Activated naive CD8-positive, alpha-beta T cell treated with anti-CD3 and anti-CD28 coated beads for 36 hours (primary cell): Measurements from ENCODE around the gene PNPLA1. TPM values are rescaled to one million over a fixed set of nuclear protein-coding genes. Genes with fewer than 3 reads are reported as not detected.
"Not testable (repeated sequence)": the region's sequence is repeated elsewhere in the genome, so short reads cannot be mapped to it uniquely, and the experiment has no call there.

Source experiments
- DNase-seq: peaks from one replicate; pipeline ENCODE4 v3.0.0; 2021
- H3K27ac Mint-ChIP-seq: one replicate; pipeline ENCODE4 v1.8.0; 2022; ENCODE audit warnings: mild to moderate bottlenecking, moderate library complexity, mixed read lengths
- H3K27me3 Mint-ChIP-seq: one replicate; pipeline ENCODE4 v1.8.0; 2022; ENCODE audit warnings: mild to moderate bottlenecking, mixed read lengths
- H3K36me3 Mint-ChIP-seq: one replicate; pipeline ENCODE4 v1.8.0; 2021; ENCODE audit warnings: mild to moderate bottlenecking, mixed read lengths
- H3K4me1 Mint-ChIP-seq: one replicate; pipeline ENCODE4 v1.8.0; 2021; ENCODE audit warnings: mixed read lengths
- H3K4me3 Mint-ChIP-seq: one replicate; pipeline ENCODE4 v1.8.0; 2022; ENCODE audit warnings: mild to moderate bottlenecking, moderate library complexity, mixed read lengths
- H3K9me3 Mint-ChIP-seq: one replicate; pipeline ENCODE4 v1.8.0; 2022; ENCODE audit warnings: mixed read lengths
- total RNA-seq, 2 experiments: library from RNA; stranded (reverse); gene quantifications; one replicate each; pipeline ENCODE4 v1.2.3, GENCODE V29; 2021

PNPLA1 gene
- total RNA-seq, 2 experiments from 2014 or later: not detected

DNA sequence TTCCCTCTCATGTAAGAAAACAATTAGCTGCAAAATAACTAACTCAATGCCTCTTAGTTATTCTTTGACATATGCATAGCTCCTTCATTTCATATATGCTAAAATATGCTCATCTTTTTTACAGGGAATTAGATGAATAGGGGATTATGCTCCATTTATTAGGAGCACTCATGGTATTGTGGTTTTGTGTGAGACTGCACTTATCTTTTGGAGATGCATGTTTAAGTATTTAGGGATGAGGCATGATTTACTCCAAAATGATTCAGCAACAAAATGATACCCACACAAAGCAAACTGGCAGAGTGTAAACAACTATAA is 58.0 kb downstream of the PNPLA1 start:
- no peak for DNase-seq
- Mint-ChIP-seq H3K4me3 (no peak overlapping the region), H3K27ac (no peak overlapping the region), H3K36me3 (no peaks in the 10 kb centered on the region), H3K27me3 (peaks cover under 1% of the 10 kb centered on the region), H3K4me1 (no peaks in the 10 kb centered on the region), H3K9me3 (no peaks in the 10 kb centered on the region)

DNA sequence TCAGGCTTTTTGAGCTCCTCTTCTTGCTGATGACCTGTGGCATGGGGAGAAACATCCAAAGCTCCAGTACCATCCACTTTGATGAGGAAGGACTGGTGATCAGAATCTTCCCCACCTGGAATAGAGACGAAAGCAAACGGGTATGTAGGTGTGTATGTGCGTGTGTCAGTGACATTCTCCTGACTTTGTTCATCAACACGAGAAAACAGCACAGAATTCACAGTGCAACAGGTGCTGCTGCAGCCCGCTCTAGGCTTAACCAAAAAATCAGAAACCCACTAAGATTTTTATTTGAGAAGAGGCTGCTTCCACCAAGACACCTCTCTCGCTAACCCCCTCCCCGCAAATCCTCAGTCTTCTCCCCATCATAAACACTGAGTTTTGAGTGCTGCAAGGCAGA is 58.7 kb downstream of the PNPLA1 start:
- Mint-ChIP-seq H3K4me3 (no peak overlapping the region), H3K27ac (no peak overlapping the region), H3K27me3 (peaks cover 7% of the 10 kb centered on the region), H3K4me1 (no peaks in the 10 kb centered on the region), H3K36me3 (no peaks in the 10 kb centered on the region), H3K9me3 (no peaks in the 10 kb centered on the region)
- DNase-seq: no peak

DNA sequence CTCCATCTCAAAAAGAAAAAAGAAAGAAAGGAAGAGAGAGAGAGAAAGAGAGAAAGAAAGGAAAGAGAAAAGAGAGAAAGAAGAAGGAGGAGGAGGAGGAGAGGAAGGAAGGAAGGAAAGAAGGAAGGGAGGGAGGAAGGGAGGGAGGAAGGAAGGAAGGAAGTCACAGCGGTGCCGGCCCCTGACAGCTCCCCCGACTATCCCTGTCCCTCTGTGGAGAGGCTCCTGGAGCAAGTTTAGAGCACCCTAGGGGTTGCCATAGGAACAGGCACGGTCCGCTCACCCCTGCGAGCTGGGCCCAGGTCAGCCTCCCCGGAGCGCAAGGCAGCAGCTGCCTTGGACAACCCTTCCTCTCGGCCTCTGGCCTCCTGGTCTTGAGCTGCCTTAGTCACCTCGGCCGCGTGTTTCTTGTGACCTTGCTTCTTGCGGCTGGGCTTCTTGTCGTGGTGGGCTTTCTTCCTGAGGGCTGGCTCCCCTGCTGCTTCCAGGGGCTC is 60.0 kb downstream of the PNPLA1 start:
- H3K9me3 Mint-ChIP-seq: no peaks in the 10 kb centered on the region
- H3K4me3 Mint-ChIP-seq: no peak overlapping the region

DNA sequence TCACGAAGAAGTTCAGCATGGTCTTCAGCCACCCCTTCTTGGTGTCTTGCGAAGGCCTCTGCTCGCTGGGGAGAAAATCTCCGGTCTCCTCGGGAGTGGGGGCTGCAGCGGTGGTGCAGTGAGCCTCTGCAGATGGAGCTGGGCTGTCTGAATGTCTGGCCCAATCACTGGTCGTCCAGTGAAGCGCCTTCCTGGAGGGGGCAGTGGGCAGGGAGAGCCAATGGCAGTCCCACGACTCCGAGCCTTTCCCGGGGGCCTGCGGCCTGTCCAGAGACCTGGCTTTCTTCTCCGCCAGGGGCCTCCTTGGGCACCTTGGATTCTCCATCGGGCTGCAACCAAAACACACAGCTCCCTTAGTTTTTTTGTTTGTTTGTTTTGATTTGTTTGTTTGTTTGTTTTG is 60.5 kb downstream of the PNPLA1 start:
- Mint-ChIP-seq H3K4me1 (no peaks in the 10 kb centered on the region), H3K4me3 (no peak overlapping the region), H3K36me3 (no peaks in the 10 kb centered on the region), H3K9me3 (no peaks in the 10 kb centered on the region), H3K27me3 (peaks cover 23% of the 10 kb centered on the region), H3K27ac (no peak overlapping the region)
- DNase-seq: no peak

More for the DNA sequence above, 60.0 kb downstream of the PNPLA1 start:
- Mint-ChIP-seq H3K27ac (no peak overlapping the region), H3K36me3 (no peaks in the 10 kb centered on the region), H3K4me1 (no peaks in the 10 kb centered on the region), H3K27me3 (peaks cover 17% of the 10 kb centered on the region)
- no peak for DNase-seq

DNA sequence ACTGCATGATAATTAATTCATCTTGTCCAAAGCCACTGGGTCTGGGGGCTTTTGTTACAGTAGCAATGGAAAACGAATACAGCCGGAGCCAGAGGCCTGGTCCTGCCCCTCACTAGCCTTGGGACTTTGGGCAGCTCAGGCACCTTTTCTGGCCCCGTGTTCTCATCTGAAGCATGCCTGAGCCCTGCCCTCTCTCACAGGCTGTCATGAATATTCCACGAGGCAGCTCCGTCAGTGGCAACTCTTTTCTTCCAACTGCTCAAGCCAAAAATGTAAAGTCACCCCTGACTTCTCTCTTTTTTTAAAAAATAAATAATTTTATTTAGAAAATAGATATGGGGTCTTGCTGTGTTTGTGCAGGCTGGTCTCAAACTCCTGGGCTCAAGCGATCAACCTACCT is 61.5 kb downstream of the PNPLA1 start:
- DNase-seq: no peak
- Mint-ChIP-seq H3K27ac (no peak overlapping the region), H3K4me1 (no peaks in the 10 kb centered on the region), H3K27me3 (peaks cover 28% of the 10 kb centered on the region), H3K4me3 (no peak overlapping the region), H3K36me3 (no peaks in the 10 kb centered on the region), H3K9me3 (no peaks in the 10 kb centered on the region)

DNA sequence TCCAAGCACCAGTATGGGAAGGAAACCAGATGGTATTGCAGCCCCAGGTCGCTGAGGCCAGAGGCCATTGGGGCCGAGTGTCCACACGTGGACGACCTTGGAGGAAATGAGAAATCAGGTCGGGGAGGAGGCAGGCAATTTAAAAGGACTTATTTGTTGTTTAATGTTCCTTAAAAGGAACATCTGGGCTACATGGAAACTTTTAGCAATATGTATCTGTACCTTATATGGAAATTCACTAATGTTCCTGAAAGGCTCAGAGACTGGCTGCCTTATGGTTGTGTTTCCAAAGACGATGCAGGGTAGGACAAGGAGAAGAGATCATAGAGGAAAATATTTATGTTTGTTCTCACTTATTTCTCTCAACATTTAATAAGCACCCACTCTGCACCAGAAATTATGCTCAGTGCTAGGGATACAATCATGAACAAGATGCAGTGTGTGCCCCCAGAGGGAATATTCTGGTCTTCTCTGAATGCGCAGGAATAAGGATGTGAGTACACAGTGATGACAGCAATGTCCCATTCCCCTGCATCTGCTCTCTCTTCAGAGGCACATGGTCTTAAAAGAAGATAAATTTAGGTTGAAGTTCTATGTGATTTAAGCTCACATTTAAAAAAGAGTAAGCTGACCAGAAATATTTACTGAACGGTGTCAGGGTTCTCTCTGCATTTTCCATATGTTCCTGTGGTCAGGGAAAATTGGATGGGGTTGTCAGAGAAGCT is 63.5 kb downstream of the PNPLA1 start:
- no peak overlapping the region for H3K4me3 Mint-ChIP-seq
- H3K9me3 Mint-ChIP-seq: no peaks in the 10 kb centered on the region
- peaks cover 28% of the 10 kb centered on the region for H3K27me3 Mint-ChIP-seq
- peaks cover 9% of the 10 kb centered on the region for H3K4me1 Mint-ChIP-seq
- DNase-seq: no peak
- H3K36me3 Mint-ChIP-seq: no peaks in the 10 kb centered on the region
- no peak overlapping the region for H3K27ac Mint-ChIP-seq

DNA sequence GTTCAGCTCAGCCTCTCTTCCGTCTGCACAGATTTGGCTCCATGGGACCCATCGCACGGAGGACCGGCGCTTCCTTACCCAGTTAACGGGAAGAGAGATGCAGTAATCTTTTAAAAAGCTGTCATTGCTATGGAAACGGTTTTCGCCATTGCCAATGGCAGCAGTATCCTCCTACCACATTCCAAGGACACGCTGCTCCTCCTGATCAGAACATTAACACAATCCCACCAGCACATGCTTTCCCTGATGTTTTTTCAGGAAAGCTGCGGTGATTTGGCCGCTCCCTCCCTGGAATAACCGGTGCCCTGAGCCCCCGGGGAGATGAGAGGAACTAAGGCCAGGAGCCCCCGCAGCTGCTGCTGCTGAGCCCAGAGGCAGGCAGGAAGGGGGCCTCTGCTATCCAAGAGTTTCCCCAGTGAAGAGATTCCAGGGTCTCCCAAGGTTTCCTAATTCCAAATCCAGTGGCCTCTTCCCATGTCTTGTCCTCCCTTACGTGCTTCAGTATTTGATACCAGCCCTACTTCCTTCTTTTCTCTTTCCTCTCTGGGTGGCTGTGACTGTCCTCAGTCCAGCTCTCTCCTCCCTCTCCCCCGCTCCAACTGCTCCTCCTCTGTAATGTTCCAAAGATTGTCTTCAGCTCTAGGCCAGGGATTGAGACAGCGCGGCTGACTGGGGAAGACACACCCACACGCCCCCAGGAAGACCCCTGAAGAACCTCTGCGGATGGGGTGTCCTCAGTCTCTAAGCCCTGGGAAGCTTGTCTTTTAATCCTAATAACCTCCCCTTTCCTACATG is 64.3 kb downstream of the PNPLA1 start:
- peaks cover 33% of the 10 kb centered on the region for H3K27me3 Mint-ChIP-seq

GRCh38 chr6:36334832-36335459 is 65.1 kb downstream of the PNPLA1 start:
- no peak for DNase-seq
- H3K9me3 Mint-ChIP-seq: no peaks in the 10 kb centered on the region
- H3K27me3 Mint-ChIP-seq: peaks cover 39% of the 10 kb centered on the region
- H3K27ac Mint-ChIP-seq: no peak overlapping the region
- no peaks in the 10 kb centered on the region for H3K36me3 Mint-ChIP-seq
- peaks cover 9% of the 10 kb centered on the region for H3K4me1 Mint-ChIP-seq
- no peak overlapping the region for H3K4me3 Mint-ChIP-seq

More for the DNA sequence above, 64.3 kb downstream of the PNPLA1 start:
- DNase-seq: no peak
- H3K27ac Mint-ChIP-seq: no peak overlapping the region
- H3K4me1 Mint-ChIP-seq: peaks cover 9% of the 10 kb centered on the region
- H3K4me3 Mint-ChIP-seq: no peak overlapping the region
- H3K9me3 Mint-ChIP-seq: no peaks in the 10 kb centered on the region
- H3K36me3 Mint-ChIP-seq: no peaks in the 10 kb centered on the region

- H3K9me3 Mint-ChIP-seq: no peaks in the 10 kb centered on the region
- no peak overlapping the region for H3K4me3 Mint-ChIP-seq
- peaks cover 46% of the 10 kb centered on the region for H3K27me3 Mint-ChIP-seq
- H3K27ac Mint-ChIP-seq: no peak overlapping the region
- peaks cover 11% of the 10 kb centered on the region for H3K4me1 Mint-ChIP-seq
- H3K36me3 Mint-ChIP-seq: no peaks in the 10 kb centered on the region
- no peak for DNase-seq
These were observed 65.8 kb downstream of the PNPLA1 start for GRCh38 chr6:36335465-36336207.

GRCh38 chr6:36336208-36336710 is 66.4 kb downstream of the PNPLA1 start:
- DNase-seq: no peak
- Mint-ChIP-seq H3K27me3 (peaks cover 50% of the 10 kb centered on the region), H3K36me3 (no peaks in the 10 kb centered on the region), H3K4me3 (no peak overlapping the region), H3K27ac (no peak overlapping the region), H3K9me3 (no peaks in the 10 kb centered on the region), H3K4me1 (peaks cover 14% of the 10 kb centered on the region)

- Mint-ChIP-seq H3K27me3 (peaks cover 50% of the 10 kb centered on the region), H3K4me3 (no peak within 1 kb of the TSS), H3K4me1 (peaks cover 14% of the 10 kb centered on the region), H3K27ac (no peak within 1 kb of the TSS), H3K9me3 (no peaks in the 10 kb centered on the region), H3K36me3 (no peaks in the 10 kb centered on the region)
- no peak for DNase-seq
These were observed 67.0 kb downstream of the PNPLA1 start, which contains the start of gene BNIP5 for GRCh38 chr6:36336779-36337241. BNIP5 (minus strand) TSS chr6:36336888; CDS start chr6:36330690, 6,198 bp downstream.

DNA sequence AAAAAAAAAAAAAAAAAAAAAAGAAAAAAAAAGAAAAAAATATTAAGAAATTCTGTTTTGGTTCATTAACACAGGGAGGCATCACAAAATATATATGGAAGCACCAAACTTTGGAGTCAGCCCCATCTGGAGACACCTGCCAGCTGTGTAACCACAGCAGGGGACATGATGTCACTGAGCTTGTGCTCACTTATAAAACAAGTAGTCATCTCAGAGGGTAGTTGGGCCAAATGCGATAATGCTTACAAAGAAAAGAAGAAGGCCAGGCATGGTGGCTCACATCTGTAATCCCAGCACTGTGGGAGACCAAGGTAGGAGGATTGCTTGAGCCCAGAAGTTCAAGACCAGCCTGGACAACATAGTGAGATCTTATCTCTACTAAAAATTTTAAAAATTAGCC is 68.0 kb downstream of the PNPLA1 start:
- no peak overlapping the region for H3K27ac Mint-ChIP-seq
- H3K36me3 Mint-ChIP-seq: no peaks in the 10 kb centered on the region
- H3K4me1 Mint-ChIP-seq: peaks cover 14% of the 10 kb centered on the region
- H3K4me3 Mint-ChIP-seq: no peak overlapping the region
- H3K9me3 Mint-ChIP-seq: no peaks in the 10 kb centered on the region
- peaks cover 50% of the 10 kb centered on the region for H3K27me3 Mint-ChIP-seq
- no peak for DNase-seq

GRCh38 chr6:36338223-36338622 is 68.4 kb downstream of the PNPLA1 start:
- DNase-seq, H3K4me3 Mint-ChIP-seq, H3K36me3 Mint-ChIP-seq, H3K9me3 Mint-ChIP-seq, H3K27ac Mint-ChIP-seq: not testable (repeated sequence)
- Mint-ChIP-seq H3K4me1 (peaks cover 14% of the 10 kb centered on the region), H3K27me3 (peaks cover 47% of the 10 kb centered on the region)

- Mint-ChIP-seq H3K27me3 (peaks cover 40% of the 10 kb centered on the region), H3K4me3 (no peak overlapping the region), H3K9me3 (no peaks in the 10 kb centered on the region), H3K4me1 (peaks cover 14% of the 10 kb centered on the region), H3K36me3 (no peaks in the 10 kb centered on the region), H3K27ac (no peak overlapping the region)
- no peak for DNase-seq
These were observed 69.3 kb downstream of the PNPLA1 start for GRCh38 chr6:36339146-36339545.

- H3K4me3 Mint-ChIP-seq: no peak overlapping the region
- H3K36me3 Mint-ChIP-seq: no peaks in the 10 kb centered on the region
- H3K27me3 Mint-ChIP-seq: peaks cover 29% of the 10 kb centered on the region
- no peak overlapping the region for H3K27ac Mint-ChIP-seq
- H3K4me1 Mint-ChIP-seq: peaks cover 14% of the 10 kb centered on the region
- H3K9me3 Mint-ChIP-seq: no peaks in the 10 kb centered on the region
- DNase-seq: no peak
These were observed 70.4 kb downstream of the PNPLA1 start for GRCh38 chr6:36340306-36340617.
